SU-DHL-6 (cell line): ENCODE data around the gene NFIX.

ENCODE experiments used
- H2AFZ ChIP-seq: fragments of 200-600 bp; sonication (generic); 2 replicates; pipeline ENCODE4 v1.6.1; 2014; ENCODE audit warnings: low read depth, mild to moderate bottlenecking, moderate library complexity, mixed read lengths, antibody characterized with exemption, low read length; ENCODE audit not compliant: severe bottlenecking
- H3F3A ChIP-seq: fragments of 200-600 bp; shearing (Covaris generic); 2 replicates; pipeline ENCODE4 v1.6.0; 2016; ENCODE audit warnings: antibody characterized with exemption, mild to moderate bottlenecking; ENCODE audit not compliant: insufficient read depth
- H3K27ac ChIP-seq: fragments of 200-600 bp; sonication (generic); 2 replicates; pipeline ENCODE4 v1.5.1; 2016; ENCODE audit warnings: low read depth, mild to moderate bottlenecking, low read length, moderate library complexity, mixed read lengths
- H3K27me3 ChIP-seq: fragments of 200-600 bp; sonication (generic), shearing (Covaris generic); 2 replicates; pipeline ENCODE4 v1.6.0; 2014; ENCODE audit warnings: mild to moderate bottlenecking, low read length
- H3K36me3 ChIP-seq: fragments of 200-600 bp; sonication (generic); 2 replicates; pipeline ENCODE4 v1.6.1; 2014; ENCODE audit warnings: mild to moderate bottlenecking, low read length, mixed read lengths
- H3K4me2 ChIP-seq: fragments of 300-600, 200-600 bp; shearing (Covaris generic), sonication (generic); 2 replicates; pipeline ENCODE4 v1.6.0; 2014; ENCODE audit warnings: low read length, low read depth, mild to moderate bottlenecking; ENCODE audit not compliant: poor library complexity, severe bottlenecking
- H3K4me3 ChIP-seq: fragments of 200-600 bp; sonication (generic); 2 replicates; pipeline ENCODE4 v1.5.1; 2014; ENCODE audit warnings: antibody characterized with exemption, low read length, mild to moderate bottlenecking, mixed read lengths; ENCODE audit not compliant: insufficient read depth, poor library complexity, severe bottlenecking
- H3K79me2 ChIP-seq: fragments of 200-600 bp; sonication (generic); 2 replicates; pipeline ENCODE4 v1.6.1; 2014; ENCODE audit warnings: mild to moderate bottlenecking, low read length, moderate library complexity; ENCODE audit not compliant: insufficient read depth
- H3K9ac ChIP-seq: fragments of 200-600 bp; sonication (generic); 2 replicates; pipeline ENCODE4 v1.7.0; 2014; ENCODE audit warnings: mild to moderate bottlenecking, low read length
- H3K9me2 ChIP-seq: fragments of 200-600 bp; sonication (generic); replicated peaks from 2 replicates; pipeline ENCODE4 v1.6.1; 2014; ENCODE audit warnings: low read length; ENCODE audit not compliant: insufficient read depth
- H3K9me3 ChIP-seq: fragments of 200-600 bp; sonication (generic); 2 replicates; pipeline ENCODE4 v1.6.1; 2014; ENCODE audit warnings: low read length, mixed read lengths; ENCODE audit not compliant: insufficient read depth
- H4K20me1 ChIP-seq: fragments of 200-600 bp; sonication (generic); 2 replicates; pipeline ENCODE4 v1.6.1; 2014; ENCODE audit warnings: low read depth, mild to moderate bottlenecking, antibody characterized with exemption, low read length, moderate library complexity, mixed read lengths
- EZH2phosphoT487 ChIP-seq: fragments of 200-600 bp; sonication (generic), shearing (Covaris generic); conservative IDR thresholded peaks from 2 replicates; pipeline ENCODE4 v1.6.1; 2018; ENCODE audit warnings: mild to moderate bottlenecking, antibody characterized with exemption, low read length, moderate library complexity, mixed read lengths
- TF ChIP-seq, protein P1 (sequence below): fragments of 200-600 bp; sonication (generic); IDR thresholded peaks from one replicate; pipeline ENCODE4 v1.5.1; 2017; ENCODE audit warnings: antibody characterized with exemption, mild to moderate bottlenecking, low read length, moderate library complexity; ENCODE audit not compliant: insufficient read depth, poor library complexity, severe bottlenecking

The NFIX gene

GRCh38 chr19:13003081-13003480 lies 7.8 kb downstream of the NFIX start:
- no peak overlapping the region for H3K4me3 ChIP-seq
- no peak overlapping the region for H3K4me2 ChIP-seq
- H3K9me3 ChIP-seq, result no peaks in the 10 kb centered on the region
- no peaks in the 10 kb centered on the region for H3K9me2 ChIP-seq
- no peak overlapping the region for H3K9ac ChIP-seq
- H2AFZ ChIP-seq, result no peak overlapping the region
- H3K27ac ChIP-seq, result no peak overlapping the region
- H3K27me3 ChIP-seq, result no peaks in the 10 kb centered on the region
- H3F3A ChIP-seq, result no peaks in the 10 kb centered on the region
- H3K36me3 ChIP-seq, result no peaks in the 10 kb centered on the region
- TF ChIP-seq EZH2phosphoT487, result no peak
- TF ChIP-seq, protein P1, sequence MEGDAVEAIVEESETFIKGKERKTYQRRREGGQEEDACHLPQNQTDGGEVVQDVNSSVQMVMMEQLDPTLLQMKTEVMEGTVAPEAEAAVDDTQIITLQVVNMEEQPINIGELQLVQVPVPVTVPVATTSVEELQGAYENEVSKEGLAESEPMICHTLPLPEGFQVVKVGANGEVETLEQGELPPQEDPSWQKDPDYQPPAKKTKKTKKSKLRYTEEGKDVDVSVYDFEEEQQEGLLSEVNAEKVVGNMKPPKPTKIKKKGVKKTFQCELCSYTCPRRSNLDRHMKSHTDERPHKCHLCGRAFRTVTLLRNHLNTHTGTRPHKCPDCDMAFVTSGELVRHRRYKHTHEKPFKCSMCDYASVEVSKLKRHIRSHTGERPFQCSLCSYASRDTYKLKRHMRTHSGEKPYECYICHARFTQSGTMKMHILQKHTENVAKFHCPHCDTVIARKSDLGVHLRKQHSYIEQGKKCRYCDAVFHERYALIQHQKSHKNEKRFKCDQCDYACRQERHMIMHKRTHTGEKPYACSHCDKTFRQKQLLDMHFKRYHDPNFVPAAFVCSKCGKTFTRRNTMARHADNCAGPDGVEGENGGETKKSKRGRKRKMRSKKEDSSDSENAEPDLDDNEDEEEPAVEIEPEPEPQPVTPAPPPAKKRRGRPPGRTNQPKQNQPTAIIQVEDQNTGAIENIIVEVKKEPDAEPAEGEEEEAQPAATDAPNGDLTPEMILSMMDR, result no peak
- H3K79me2 ChIP-seq, result no peaks in the 10 kb centered on the region
- H4K20me1 ChIP-seq, result no peaks in the 10 kb centered on the region

DNA sequence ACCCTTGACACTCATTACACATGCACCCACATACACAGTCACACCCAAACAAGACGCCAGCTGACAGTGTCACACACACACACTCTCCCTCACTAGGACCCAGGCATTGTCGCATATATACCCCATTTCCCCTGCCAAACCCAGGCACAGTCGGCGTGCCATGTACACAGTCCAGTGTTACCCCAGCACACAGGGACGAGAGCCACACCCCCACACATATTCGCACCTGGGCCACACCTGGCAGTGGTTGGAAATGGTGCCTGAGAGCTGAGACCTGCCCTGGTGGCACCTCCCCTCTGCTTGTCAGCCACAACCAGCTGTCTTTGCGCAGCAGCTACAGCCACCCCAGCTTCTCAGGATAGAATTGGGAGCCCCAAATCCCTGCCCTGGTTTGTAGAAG lies 9.0 kb downstream of the NFIX start:
- Histone ChIP-seq H3K27ac (no peak overlapping the region), H3K36me3 (no peaks in the 10 kb centered on the region), H3K79me2 (no peaks in the 10 kb centered on the region), H3K4me2 (no peak overlapping the region), H3K9me3 (no peaks in the 10 kb centered on the region), H3F3A (no peaks in the 10 kb centered on the region), H3K27me3 (no peaks in the 10 kb centered on the region), H2AFZ (no peak overlapping the region), H3K4me3 (no peak overlapping the region), H3K9ac (no peak overlapping the region), H4K20me1 (no peaks in the 10 kb centered on the region), H3K9me2 (no peaks in the 10 kb centered on the region)
- TF ChIP-seq, protein P1, result no peak
- no peak for TF ChIP-seq EZH2phosphoT487

DNA sequence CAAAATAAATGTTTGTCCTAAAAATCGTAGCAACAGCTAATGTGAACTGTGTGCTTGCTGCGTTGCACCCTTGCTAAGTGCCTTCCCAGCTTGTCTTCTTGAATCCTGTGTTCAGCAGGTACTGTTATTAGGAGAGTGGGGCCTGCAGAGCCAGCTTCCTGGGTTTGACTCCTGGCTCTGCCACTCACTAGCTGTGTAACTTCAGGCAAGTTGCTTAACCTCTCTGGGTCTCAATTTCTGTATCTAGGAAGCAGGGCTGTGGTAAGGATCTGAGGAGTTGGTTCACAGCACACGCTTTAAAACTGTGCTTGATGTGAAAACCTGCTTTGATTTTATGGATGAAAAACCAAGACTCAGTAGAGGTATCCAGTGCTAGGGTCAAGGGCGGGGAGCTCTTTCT lies 10.0 kb downstream of the NFIX start:
- no peaks in the 10 kb centered on the region for H3K9me2 ChIP-seq
- H3F3A ChIP-seq, result no peaks in the 10 kb centered on the region
- H3K79me2 ChIP-seq, result no peaks in the 10 kb centered on the region
- H3K9me3 ChIP-seq, result no peaks in the 10 kb centered on the region
- H3K27me3 ChIP-seq, result no peaks in the 10 kb centered on the region
- no peak overlapping the region for H3K4me3 ChIP-seq
- no peak overlapping the region for H3K27ac ChIP-seq
- H3K36me3 ChIP-seq, result no peaks in the 10 kb centered on the region
- no peaks in the 10 kb centered on the region for H4K20me1 ChIP-seq
- no peak for TF ChIP-seq EZH2phosphoT487
- TF ChIP-seq, protein P1, result no peak
- H3K4me2 ChIP-seq, result no peak overlapping the region
- no peak overlapping the region for H3K9ac ChIP-seq
- H2AFZ ChIP-seq, result no peak overlapping the region

DNA sequence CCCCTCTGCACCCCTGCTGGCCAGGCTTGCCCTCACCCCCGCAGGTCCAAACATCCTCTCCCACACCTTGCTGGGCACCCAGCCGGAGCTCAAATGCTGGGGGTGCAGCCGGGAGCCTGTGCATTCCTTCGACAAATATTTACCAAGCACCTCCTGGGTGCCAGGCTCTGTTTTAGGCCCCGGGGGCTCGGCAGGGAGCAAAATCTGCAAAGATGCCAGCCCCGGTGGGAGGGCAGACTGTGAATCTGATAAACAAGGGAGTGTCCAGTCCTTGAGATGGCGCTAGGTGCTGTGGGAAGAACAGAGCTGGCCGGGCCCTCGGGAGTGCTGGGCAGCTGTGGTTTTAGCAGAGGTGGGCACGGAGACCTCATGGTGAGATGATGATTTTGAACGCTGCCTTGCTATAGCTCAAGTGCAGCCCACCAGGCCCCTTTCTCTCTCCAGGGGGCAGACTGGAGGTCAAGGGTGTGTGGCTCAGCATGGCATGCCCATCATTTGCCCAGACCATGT lies 10.6 kb downstream of the NFIX start:
- H3K4me3 ChIP-seq, result no peak overlapping the region
- H4K20me1 ChIP-seq, result no peaks in the 10 kb centered on the region
- no peaks in the 10 kb centered on the region for H3K9me3 ChIP-seq
- no peak overlapping the region for H3K9ac ChIP-seq
- no peaks in the 10 kb centered on the region for H3K36me3 ChIP-seq
- no peak overlapping the region for H3K4me2 ChIP-seq
- no peaks in the 10 kb centered on the region for H3K79me2 ChIP-seq
- H2AFZ ChIP-seq, result no peak overlapping the region
- H3K27me3 ChIP-seq, result no peaks in the 10 kb centered on the region
- H3K27ac ChIP-seq, result no peak overlapping the region
- no peaks in the 10 kb centered on the region for H3F3A ChIP-seq
- TF ChIP-seq, protein P1, result no peak
- TF ChIP-seq EZH2phosphoT487, result no peak
- H3K9me2 ChIP-seq, result no peaks in the 10 kb centered on the region
